K562 (cell line): ENCODE results near the gene SHROOM3. TPM values are rescaled to one million over a fixed set of nuclear protein-coding genes. Genes with fewer than 3 reads are reported as not detected.

Source experiments
- ATAC-seq: fragments of 200-7000 bp; cut with Tn5 transposase; 3 replicates; pipeline ENCODE4 v1.9.1; 2020; ENCODE audit warnings: moderate library complexity
- BruUV-seq: library from RNA; stranded (reverse); fragments of 400-500 nt; replicated peaks from 2 replicates; lab custom pipeline; 2021; lab: Mats Ljungman, UMichigan
- CTCF ChIA-PET: fragments of 300-600 bp; formaldehyde crosslinking; extraction: SDS; loops from one replicate; lab custom pipeline; 2021; ENCODE audit warnings: low intra/inter-chr PET ratio; lab: Yijun Ruan, JAX
- POLR2A ChIA-PET: fragments of 300-600, 350-650 bp; sonication (Branson Sonifier 250); formaldehyde crosslinking; extraction: SDS; loops from one replicate; lab custom pipeline; 2021; ENCODE audit warnings: antibody characterized with exemption, inconsistent platforms; lab: Yijun Ruan, JAX
- DNase-seq, 4 experiments: peaks; one replicate each; pipeline versions ENCODE4 v3.0.0 to v3.0.0-alpha.2; 2011 to 2018; ENCODE audit warnings: low spot score in 3 of 4, mixed read lengths in 3 of 4; ENCODE audit errors: extremely low read depth in 1 of 4
- FAIRE-seq: peaks from 2 replicates; lab custom pipeline; 2011; peaks lifted over from hg19 to GRCh38; lab: Jason Lieb, UNC
- H2AFZ ChIP-seq: 2 replicates; pipeline ENCODE4 v1.6.0; 2011; ENCODE audit warnings: low read depth, low read length, control low read depth, inconsistent platforms
- H3K27ac ChIP-seq: fragments of 200-600 bp; 3 replicates; pipeline ENCODE4 v1.8.0; 2011; ENCODE audit warnings: low read depth, mild to moderate bottlenecking, control low read depth, inconsistent platforms, low read length, moderate library complexity, mixed read lengths; ENCODE audit errors: extremely low read depth
- H3K27me3 ChIP-seq, 2 experiments: fragments of 300-600 bp in 1 of 2; 2 replicates in 1 of 2; 3 replicates in 1 of 2; pipeline versions ENCODE4 v1.6.0 to v1.8.0; 2011; ENCODE audit warnings: inconsistent platforms in 2 of 2, low read length in 2 of 2, mild to moderate bottlenecking in 1 of 2, mixed read lengths in 1 of 2, moderate library complexity in 1 of 2; ENCODE audit not compliant: control insufficient read depth in 2 of 2, insufficient read depth in 2 of 2
- H3K36me3 ChIP-seq: fragments of 300-600 bp; 3 replicates; pipeline ENCODE4 v1.8.0; 2011; ENCODE audit warnings: mild to moderate bottlenecking, low read length, inconsistent platforms; ENCODE audit not compliant: control insufficient read depth, insufficient read depth
- H3K4me1 ChIP-seq, 2 experiments: fragments of 200-600 bp in 1 of 2; replicated peaks in 1 of 2; 2 replicates in 1 of 2; 3 replicates in 1 of 2; pipeline versions ENCODE4 v1.5.1 to v1.8.0; 2011; ENCODE audit warnings: inconsistent platforms in 2 of 2, low read length in 2 of 2, mild to moderate bottlenecking in 1 of 2, mixed read lengths in 1 of 2, moderate library complexity in 1 of 2; ENCODE audit not compliant: control insufficient read depth in 2 of 2, insufficient read depth in 2 of 2
- H3K4me2 ChIP-seq: 2 replicates; pipeline ENCODE4 v1.6.1; 2011; ENCODE audit warnings: low read length, control low read depth, inconsistent platforms, mixed read lengths; ENCODE audit not compliant: insufficient read depth
- H3K4me3 ChIP-seq: fragments of 200-600 bp; sonication (generic), shearing (Covaris generic); 2 replicates; pipeline ENCODE4 v1.5.1; 2016; ENCODE audit warnings: control low read depth, inconsistent platforms
- H3K79me2 ChIP-seq: fragments of 200-600 bp; 3 replicates; pipeline ENCODE4 v1.8.0; 2011; ENCODE audit warnings: low read length, inconsistent platforms; ENCODE audit not compliant: control insufficient read depth, insufficient read depth
- H3K9ac ChIP-seq, 2 experiments: 2 replicates each; pipeline versions ENCODE4 v1.6.0 to v1.6.1; 2011; ENCODE audit warnings: low read depth in 2 of 2, low read length in 2 of 2, control low read depth in 1 of 2, inconsistent platforms in 1 of 2, mild to moderate bottlenecking in 1 of 2, mixed read lengths in 1 of 2; ENCODE audit not compliant: insufficient read depth in 1 of 2
- H3K9me1 ChIP-seq: one replicate; pipeline ENCODE4 v1.6.0; 2011; ENCODE audit warnings: inconsistent platforms, mild to moderate bottlenecking, low read length, moderate library complexity; ENCODE audit not compliant: control insufficient read depth, insufficient read depth
- H3K9me3 ChIP-seq: replicated peaks from 2 replicates; pipeline ENCODE4 v1.5.1; 2011; ENCODE audit warnings: low read depth, low read length, inconsistent platforms; ENCODE audit not compliant: control insufficient read depth, insufficient read depth
- H4K20me1 ChIP-seq: replicated peaks from 2 replicates; pipeline ENCODE4 v1.6.1; 2011; ENCODE audit warnings: low read length, inconsistent platforms, mixed read lengths; ENCODE audit not compliant: control insufficient read depth, insufficient read depth
- CBX2 ChIP-seq: fragments of 200-600 bp; sonication (generic); IDR thresholded peaks from one replicate; pipeline ENCODE4 v1.6.1; 2012; ENCODE audit warnings: mild to moderate bottlenecking, low read length, inconsistent platforms; ENCODE audit not compliant: insufficient read depth, poor library complexity, severe bottlenecking
- FOXK2 ChIP-seq, 2 experiments: fragments of 450-650 bp; IDR thresholded peaks in 1 of 2; conservative IDR thresholded peaks in 1 of 2; 2 replicates each; pipeline ENCODE4 v1.6.1; 2016; ENCODE audit warnings: low read depth in 2 of 2, mild to moderate bottlenecking in 1 of 2
- GABPB2 ChIP-seq: fragments of 250-450 bp; sonication (Bioruptor Pico); conservative IDR thresholded peaks from 2 replicates; pipeline ENCODE4 v1.5.1; 2021; ENCODE audit warnings: mild to moderate bottlenecking
- MYBL2 ChIP-seq, 2 experiments: fragments of 450-650 bp in 1 of 2; sonication (generic) in 1 of 2; formaldehyde crosslinking in 1 of 2; IDR thresholded peaks; 2 replicates each; pipeline versions ENCODE4 v1.6.1 to v1.8.1; 2017 to 2022; ENCODE audit warnings: borderline replicate concordance in 1 of 2, inconsistent platforms in 1 of 2, low read depth in 1 of 2, mild to moderate bottlenecking in 1 of 2, missing genetic modification reagents in 1 of 2, moderate library complexity in 1 of 2
- NFE2L1 ChIP-seq: fragments of 450-650 bp; IDR thresholded peaks from 2 replicates; pipeline ENCODE4 v1.6.1; 2016; ENCODE audit warnings: missing genetic modification characterization, low read depth, mild to moderate bottlenecking, missing compliant biosample characterization, moderate library complexity, borderline replicate concordance
- PHF20 ChIP-seq: fragments of 450-650 bp; IDR thresholded peaks from 2 replicates; pipeline ENCODE4 v1.6.1; 2018; ENCODE audit not compliant: partially characterized antibody
- PHF8 ChIP-seq: fragments of 200-600 bp; sonication (generic); IDR thresholded peaks from 2 replicates; pipeline ENCODE4 v1.6.1; 2012; ENCODE audit warnings: mixed run types, mild to moderate bottlenecking, inconsistent platforms, low read length, moderate library complexity, borderline replicate concordance
- PML ChIP-seq: IDR thresholded peaks from 2 replicates; pipeline ENCODE4 v1.6.1; 2012; ENCODE audit warnings: low read length, inconsistent platforms
- SRF ChIP-seq, 2 experiments: fragments of 250-450, 450-650 bp in 1 of 2; sonication (Bioruptor Pico) in 1 of 2; sonication (generic) in 1 of 2; formaldehyde crosslinking; IDR thresholded peaks; 2 replicates each; pipeline versions ENCODE4 v1.5.0 to v1.5.1; 2020 to 2022; ENCODE audit warnings: mild to moderate bottlenecking in 1 of 2, missing genetic modification reagents in 1 of 2
- ZBTB7A ChIP-seq: IDR thresholded peaks from 2 replicates; pipeline ENCODE4 v1.6.1; 2011; ENCODE audit warnings: low read depth, mild to moderate bottlenecking, low read length, moderate library complexity, borderline replicate concordance; ENCODE audit not compliant: control insufficient read depth
- ZNF124 ChIP-seq: sonication (generic); formaldehyde crosslinking; IDR thresholded peaks from 2 replicates; pipeline ENCODE4 v1.8.1; 2022; ENCODE audit warnings: missing genetic modification reagents
- WGBS: fragments of 100-300 bp; shearing (Covaris generic); methylation state at CpG from one replicate; pipeline ENCODE4 v1.1.6; 2016; ENCODE audit warnings: low coverage, mixed read lengths; ENCODE audit not compliant: insufficient coverage; ENCODE audit errors: missing lambda C conversion rate; 5-methylcytosine and 5-hydroxymethylcytosine counted together
- in situ Hi-C: fragments of 300-500 bp; cut with MboI; formaldehyde crosslinking; loops from 4 replicates; pipeline ENCODE4 v1.15.0; 2018; ENCODE audit warnings: inconsistent platforms, mixed read lengths
- intact Hi-C: fragments of 100-400 bp; cut with micrococcal nuclease; formaldehyde crosslinking; loops from 2 replicates; pipeline ENCODE4 v1.14.2; 2022
- polyA plus RNA-seq, 8 experiments: library from polyadenylated mRNA; depleted of rRNA in 4 of 8; stranded (reverse) in 5 of 8; unstranded in 3 of 8; fragments of >200 nt; fragmentation: Nextera tagmentation in 2 of 8; fragmentation: Illumina TruSeq in 1 of 8; extraction: Ambion mirVana in 2 of 8; extraction: Trizol in 1 of 8; gene quantifications; 2 replicates each; pipeline versions ENCODE4 v1.2.1 to v1.2.3, GENCODE V29; 2011 to 2014; ENCODE audit warnings: inconsistent platforms in 1 of 8, missing spikeins in 1 of 8
- total RNA-seq, 7 experiments: library from RNA; depleted of rRNA in 6 of 7; stranded (reverse); fragments of >200 nt in 6 of 7; fragmentation: Illumina TruSeq in 2 of 7; extraction: Trizol in 2 of 7; gene quantifications; 2 replicates each; pipeline versions ENCODE4 v1.2.1 to v1.2.3, GENCODE V29; 2011 to 2021; ENCODE audit warnings: low replicate concordance in 1 of 7
- TF ChIP-seq, protein P1 (sequence below): fragments of 450-650 bp; IDR thresholded peaks from 2 replicates; pipeline ENCODE4 v1.6.1; 2018; ENCODE audit not compliant: partially characterized antibody
- TF ChIP-seq, protein P2 (sequence below): fragments of 250-450 bp; sonication (Bioruptor Pico); IDR thresholded peaks from 2 replicates; pipeline ENCODE4 v1.5.0; 2021; ENCODE audit warnings: mild to moderate bottlenecking, borderline replicate concordance
- TF ChIP-seq, protein P3 (sequence below): fragments of 250-450 bp; sonication (Bioruptor Pico); IDR thresholded peaks from 2 replicates; pipeline ENCODE4 v1.4.0; 2020; ENCODE audit warnings: mild to moderate bottlenecking

SHROOM3 gene
- total and polyA plus RNA-seq, 9 of the 15 experiments (the other 6 are each of a cell fraction or from before 2014, with no cell fraction given), result 0.01 to 0.07 TPM; not detected in 7

DNA sequence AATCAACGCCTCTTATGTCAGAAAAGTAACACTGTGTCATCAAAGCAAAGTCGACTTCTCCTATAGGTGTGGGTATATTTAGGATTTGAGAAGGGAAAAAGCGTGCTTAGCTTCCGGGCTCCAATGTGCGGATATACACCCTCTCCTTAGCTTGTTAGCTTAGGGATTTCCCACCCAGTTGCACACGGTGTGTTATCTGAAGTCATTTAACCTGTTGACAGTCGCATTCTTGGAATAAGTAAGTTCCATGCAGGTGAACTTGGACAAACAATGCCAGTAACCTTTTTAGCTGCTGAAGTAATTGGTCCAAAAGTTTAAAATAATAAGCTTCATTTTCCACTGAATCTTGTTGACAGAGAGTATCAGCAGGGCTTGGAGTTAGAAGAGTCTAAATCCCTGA is 113.7 kb downstream of the SHROOM3 start:
- DNase-seq (no peak), ATAC-seq (no peak), FAIRE-seq (no peak)
- no peaks in the 10 kb centered on the region for H3K36me3 ChIP-seq
- H3K9me3 ChIP-seq, result no peaks in the 10 kb centered on the region
- intact Hi-C loops, result no loop called here
- POLR2A ChIA-PET, result no interaction called here
- H3K4me1 ChIP-seq, result no peaks in the 10 kb centered on the region
- in situ Hi-C loops, result no loop called here
- CTCF ChIA-PET, result no interaction called here
- H3K4me3 ChIP-seq, result no peak overlapping the region
- no peaks in the 10 kb centered on the region for H3K9me1 ChIP-seq
- WGBS, result 1% methylated on average over 7 of the region's 7 CpGs
- no peak overlapping the region for H3K9ac ChIP-seq
- H4K20me1 ChIP-seq, result 0 out of 2 replicates have a peak, but pooled peaks cover 3% of the 10 kb centered on the region
- H3K27me3 ChIP-seq, result peaks cover 12 to 18% of the 10 kb centered on the region in 2 experiments
- H3K4me2 ChIP-seq, result no peak overlapping the region
- no TSS peak for BruUV-seq
- no peak overlapping the region for H2AFZ ChIP-seq
- H3K27ac ChIP-seq, result no peak overlapping the region
- TF ChIP-seq CBX2, result no peak
- no peak for TF ChIP-seq NFE2L1 (tag)
- TF ChIP-seq PML, result no peak
- no peak for TF ChIP-seq FOXK2 (conservative IDR thresholded peaks at IDR 0.05 in 1 of 2, IDR thresholded peaks at IDR 0.05 in 1 of 2; ENCODE audit: low read depth in 2 of 2)
- no peak for TF ChIP-seq MYBL2 (IDR thresholded peaks at IDR 0.05; ENCODE audit: low read depth)
- TF ChIP-seq MYBL2 (CRISPR knock-in tag; IDR thresholded peaks at IDR 0.05; ENCODE audit: borderline replicate concordance), result no peak
- no peak for TF ChIP-seq GABPB2 (CRISPR knock-in tag)
- no peak for TF ChIP-seq PHF20
- TF ChIP-seq, protein P1, sequence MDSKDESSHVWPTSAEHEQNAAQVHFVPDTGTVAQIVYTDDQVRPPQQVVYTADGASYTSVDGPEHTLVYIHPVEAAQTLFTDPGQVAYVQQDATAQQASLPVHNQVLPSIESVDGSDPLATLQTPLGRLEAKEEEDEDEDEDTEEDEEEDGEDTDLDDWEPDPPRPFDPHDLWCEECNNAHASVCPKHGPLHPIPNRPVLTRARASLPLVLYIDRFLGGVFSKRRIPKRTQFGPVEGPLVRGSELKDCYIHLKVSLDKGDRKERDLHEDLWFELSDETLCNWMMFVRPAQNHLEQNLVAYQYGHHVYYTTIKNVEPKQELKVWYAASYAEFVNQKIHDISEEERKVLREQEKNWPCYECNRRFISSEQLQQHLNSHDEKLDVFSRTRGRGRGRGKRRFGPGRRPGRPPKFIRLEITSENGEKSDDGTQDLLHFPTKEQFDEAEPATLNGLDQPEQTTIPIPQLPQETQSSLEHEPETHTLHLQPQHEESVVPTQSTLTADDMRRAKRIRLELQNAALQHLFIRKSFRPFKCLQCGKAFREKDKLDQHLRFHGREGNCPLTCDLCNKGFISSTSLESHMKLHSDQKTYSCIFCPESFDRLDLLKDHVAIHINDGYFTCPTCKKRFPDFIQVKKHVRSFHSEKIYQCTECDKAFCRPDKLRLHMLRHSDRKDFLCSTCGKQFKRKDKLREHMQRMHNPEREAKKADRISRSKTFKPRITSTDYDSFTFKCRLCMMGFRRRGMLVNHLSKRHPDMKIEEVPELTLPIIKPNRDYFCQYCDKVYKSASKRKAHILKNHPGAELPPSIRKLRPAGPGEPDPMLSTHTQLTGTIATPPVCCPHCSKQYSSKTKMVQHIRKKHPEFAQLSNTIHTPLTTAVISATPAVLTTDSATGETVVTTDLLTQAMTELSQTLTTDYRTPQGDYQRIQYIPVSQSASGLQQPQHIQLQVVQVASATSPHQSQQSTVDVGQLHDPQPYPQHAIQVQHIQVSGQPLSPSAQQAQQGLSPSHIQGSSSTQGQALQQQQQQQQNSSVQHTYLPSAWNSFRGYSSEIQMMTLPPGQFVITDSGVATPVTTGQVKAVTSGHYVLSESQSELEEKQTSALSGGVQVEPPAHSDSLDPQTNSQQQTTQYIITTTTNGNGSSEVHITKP, result no peak
- TF ChIP-seq SRF (CRISPR knock-in tag; IDR thresholded peaks at IDR 0.05), result no peak
- TF ChIP-seq ZBTB7A, result no peak
- TF ChIP-seq PHF8, result no peak
- TF ChIP-seq, protein P2, sequence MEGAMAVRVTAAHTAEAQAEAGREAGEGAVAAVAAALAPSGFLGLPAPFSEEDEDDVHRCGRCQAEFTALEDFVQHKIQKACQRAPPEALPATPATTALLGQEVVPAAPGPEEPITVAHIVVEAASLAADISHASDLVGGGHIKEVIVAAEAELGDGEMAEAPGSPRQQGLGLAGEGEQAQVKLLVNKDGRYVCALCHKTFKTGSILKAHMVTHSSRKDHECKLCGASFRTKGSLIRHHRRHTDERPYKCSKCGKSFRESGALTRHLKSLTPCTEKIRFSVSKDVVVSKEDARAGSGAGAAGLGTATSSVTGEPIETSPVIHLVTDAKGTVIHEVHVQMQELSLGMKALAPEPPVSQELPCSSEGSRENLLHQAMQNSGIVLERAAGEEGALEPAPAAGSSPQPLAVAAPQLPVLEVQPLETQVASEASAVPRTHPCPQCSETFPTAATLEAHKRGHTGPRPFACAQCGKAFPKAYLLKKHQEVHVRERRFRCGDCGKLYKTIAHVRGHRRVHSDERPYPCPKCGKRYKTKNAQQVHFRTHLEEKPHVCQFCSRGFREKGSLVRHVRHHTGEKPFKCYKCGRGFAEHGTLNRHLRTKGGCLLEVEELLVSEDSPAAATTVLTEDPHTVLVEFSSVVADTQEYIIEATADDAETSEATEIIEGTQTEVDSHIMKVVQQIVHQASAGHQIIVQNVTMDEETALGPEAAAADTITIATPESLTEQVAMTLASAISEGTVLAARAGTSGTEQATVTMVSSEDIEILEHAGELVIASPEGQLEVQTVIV (CRISPR knock-in tag), result no peak
- TF ChIP-seq ZNF124, result no peak
- TF ChIP-seq, protein P3, sequence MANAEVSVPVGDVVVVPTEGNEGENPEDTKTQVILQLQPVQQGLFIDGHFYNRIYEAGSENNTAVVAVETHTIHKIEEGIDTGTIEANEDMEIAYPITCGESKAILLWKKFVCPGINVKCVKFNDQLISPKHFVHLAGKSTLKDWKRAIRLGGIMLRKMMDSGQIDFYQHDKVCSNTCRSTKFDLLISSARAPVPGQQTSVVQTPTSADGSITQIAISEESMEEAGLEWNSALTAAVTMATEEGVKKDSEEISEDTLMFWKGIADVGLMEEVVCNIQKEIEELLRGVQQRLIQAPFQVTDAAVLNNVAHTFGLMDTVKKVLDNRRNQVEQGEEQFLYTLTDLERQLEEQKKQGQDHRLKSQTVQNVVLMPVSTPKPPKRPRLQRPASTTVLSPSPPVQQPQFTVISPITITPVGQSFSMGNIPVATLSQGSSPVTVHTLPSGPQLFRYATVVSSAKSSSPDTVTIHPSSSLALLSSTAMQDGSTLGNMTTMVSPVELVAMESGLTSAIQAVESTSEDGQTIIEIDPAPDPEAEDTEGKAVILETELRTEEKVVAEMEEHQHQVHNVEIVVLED, result no peak
- TF ChIP-seq, all 486 proteins: peak for 0
- H3K79me2 ChIP-seq, result no peaks in the 10 kb centered on the region
